Measurements from ENCODE around the gene RFX5.
"Not testable (repeated sequence)": the region's sequence is repeated elsewhere in the genome, so short reads cannot be mapped to it uniquely, and the experiment has no call there.

RFX5 gene

GRCh38 chr1:151346769-151347522 is at the start of gene RFX5:
Gene RFX5 (minus strand): TSS chr1:151347252. CDS start chr1:151346320, 932 bp downstream.
- Histone ChIP-seq H3K4me3 (ENCODE audit: low read length) (peak within 1 kb of the TSS; percentile 87), H3K36me3 (ENCODE audit: control insufficient read depth, low read depth, low read length) (peaks cover 32% of the 10 kb centered on the region), H3K27ac (ENCODE audit: low read length) (peak within 1 kb of the TSS; percentile 98), H3K9ac (ENCODE audit: low read length) (peak within 1 kb of the TSS; percentile 89), H3K27me3 (ENCODE audit: control insufficient read depth, insufficient read depth, low read length) (no peaks in the 10 kb centered on the region), H3K9me3 (ENCODE audit: control insufficient read depth, low read depth, low read length) (peaks cover 3% of the 10 kb centered on the region), H3K4me1 (ENCODE audit: control insufficient read depth, low read depth, low read length) (peaks cover 13% of the 10 kb centered on the region)

- H3K27me3 ChIP-seq (ENCODE audit: control insufficient read depth, insufficient read depth, low read length); H3K9ac ChIP-seq (ENCODE audit: low read length); H3K27ac ChIP-seq (ENCODE audit: low read length); H3K9me3 ChIP-seq (ENCODE audit: control insufficient read depth, low read depth, low read length); H3K4me3 ChIP-seq (ENCODE audit: low read length); H3K4me1 ChIP-seq (ENCODE audit: control insufficient read depth, low read depth, low read length): not testable (repeated sequence)
- peaks cover 10% of the 10 kb centered on the region for H3K36me3 ChIP-seq (ENCODE audit: control insufficient read depth, low read depth, low read length)
Observed at GRCh38 chr1:151396265-151396664, 49.2 kb upstream of the RFX5 start.

- no peaks in the 10 kb centered on the region for H3K36me3 ChIP-seq (ENCODE audit: control insufficient read depth, low read depth, low read length)
- H3K9me3 ChIP-seq (ENCODE audit: control insufficient read depth, low read depth, low read length): no peaks in the 10 kb centered on the region
- no peak overlapping the region for H3K27ac ChIP-seq (ENCODE audit: low read length)
- no peaks in the 10 kb centered on the region for H3K4me1 ChIP-seq (ENCODE audit: control insufficient read depth, low read depth, low read length)
- no peak overlapping the region for H3K9ac ChIP-seq (ENCODE audit: low read length)
- no peak overlapping the region for H3K4me3 ChIP-seq (ENCODE audit: low read length)
- H3K27me3 ChIP-seq (ENCODE audit: control insufficient read depth, insufficient read depth, low read length): no peaks in the 10 kb centered on the region
Observed at GRCh38 chr1:151393583-151393982, 46.5 kb upstream of the RFX5 start.

GRCh38 chr1:151391079-151391563 is 44.1 kb upstream of the RFX5 start:
- no peaks in the 10 kb centered on the region for H3K4me1 ChIP-seq (ENCODE audit: control insufficient read depth, low read depth, low read length)
- H3K9ac ChIP-seq (ENCODE audit: low read length): no peak overlapping the region
- no peaks in the 10 kb centered on the region for H3K27me3 ChIP-seq (ENCODE audit: control insufficient read depth, insufficient read depth, low read length)
- no peak overlapping the region for H3K4me3 ChIP-seq (ENCODE audit: low read length)
- no peaks in the 10 kb centered on the region for H3K9me3 ChIP-seq (ENCODE audit: control insufficient read depth, low read depth, low read length)
- H3K27ac ChIP-seq (ENCODE audit: low read length): no peak overlapping the region
- no peaks in the 10 kb centered on the region for H3K36me3 ChIP-seq (ENCODE audit: control insufficient read depth, low read depth, low read length)

GRCh38 chr1:151390221-151391078 is 43.4 kb upstream of the RFX5 start:
- H3K9me3 ChIP-seq (ENCODE audit: control insufficient read depth, low read depth, low read length); H3K4me1 ChIP-seq (ENCODE audit: control insufficient read depth, low read depth, low read length); H3K4me3 ChIP-seq (ENCODE audit: low read length); H3K9ac ChIP-seq (ENCODE audit: low read length); H3K27me3 ChIP-seq (ENCODE audit: control insufficient read depth, insufficient read depth, low read length); H3K27ac ChIP-seq (ENCODE audit: low read length); H3K36me3 ChIP-seq (ENCODE audit: control insufficient read depth, low read depth, low read length): not testable (repeated sequence)

GRCh38 chr1:151386002-151386401 is 39.0 kb upstream of the RFX5 start:
- no peaks in the 10 kb centered on the region for H3K4me1 ChIP-seq (ENCODE audit: control insufficient read depth, low read depth, low read length)
- no peaks in the 10 kb centered on the region for H3K36me3 ChIP-seq (ENCODE audit: control insufficient read depth, low read depth, low read length)
- H3K4me3 ChIP-seq (ENCODE audit: low read length): no peak overlapping the region
- no peaks in the 10 kb centered on the region for H3K9me3 ChIP-seq (ENCODE audit: control insufficient read depth, low read depth, low read length)
- no peaks in the 10 kb centered on the region for H3K27me3 ChIP-seq (ENCODE audit: control insufficient read depth, insufficient read depth, low read length)
- H3K9ac ChIP-seq (ENCODE audit: low read length): no peak overlapping the region
- H3K27ac ChIP-seq (ENCODE audit: low read length): no peak overlapping the region

- H3K4me1 ChIP-seq (ENCODE audit: control insufficient read depth, low read depth, low read length): no peaks in the 10 kb centered on the region
- no peak overlapping the region for H3K27ac ChIP-seq (ENCODE audit: low read length)
- no peak overlapping the region for H3K4me3 ChIP-seq (ENCODE audit: low read length)
- no peaks in the 10 kb centered on the region for H3K9me3 ChIP-seq (ENCODE audit: control insufficient read depth, low read depth, low read length)
- no peaks in the 10 kb centered on the region for H3K27me3 ChIP-seq (ENCODE audit: control insufficient read depth, insufficient read depth, low read length)
- no peaks in the 10 kb centered on the region for H3K36me3 ChIP-seq (ENCODE audit: control insufficient read depth, low read depth, low read length)
- no peak overlapping the region for H3K9ac ChIP-seq (ENCODE audit: low read length)
Observed at GRCh38 chr1:151384584-151384983, 37.5 kb upstream of the RFX5 start.

- Histone ChIP-seq H3K4me3 (ENCODE audit: low read length) (no peak overlapping the region), H3K4me1 (ENCODE audit: control insufficient read depth, low read depth, low read length) (peaks cover 2% of the 10 kb centered on the region), H3K9me3 (ENCODE audit: control insufficient read depth, low read depth, low read length) (no peaks in the 10 kb centered on the region), H3K36me3 (ENCODE audit: control insufficient read depth, low read depth, low read length) (no peaks in the 10 kb centered on the region), H3K27me3 (ENCODE audit: control insufficient read depth, insufficient read depth, low read length) (no peaks in the 10 kb centered on the region), H3K27ac (ENCODE audit: low read length) (no peak overlapping the region), H3K9ac (ENCODE audit: low read length) (no peak overlapping the region)
Observed at GRCh38 chr1:151377150-151377884, 30.3 kb upstream of the RFX5 start.

GRCh38 chr1:151373196-151373595 is 26.1 kb upstream of the RFX5 start:
- no peaks in the 10 kb centered on the region for H3K27me3 ChIP-seq (ENCODE audit: control insufficient read depth, insufficient read depth, low read length)
- H3K9ac ChIP-seq (ENCODE audit: low read length): no peak overlapping the region
- no peak overlapping the region for H3K4me3 ChIP-seq (ENCODE audit: low read length)
- H3K36me3 ChIP-seq (ENCODE audit: control insufficient read depth, low read depth, low read length): no peaks in the 10 kb centered on the region
- H3K9me3 ChIP-seq (ENCODE audit: control insufficient read depth, low read depth, low read length): no peaks in the 10 kb centered on the region
- H3K4me1 ChIP-seq (ENCODE audit: control insufficient read depth, low read depth, low read length): peaks cover 9% of the 10 kb centered on the region
- H3K27ac ChIP-seq (ENCODE audit: low read length): no peak overlapping the region

- H3K9ac ChIP-seq (ENCODE audit: low read length): peak within 1 kb of the TSS; percentile 52
- peaks cover 9% of the 10 kb centered on the region for H3K4me1 ChIP-seq (ENCODE audit: control insufficient read depth, low read depth, low read length)
- H3K4me3 ChIP-seq (ENCODE audit: low read length): peak within 1 kb of the TSS; percentile 70
- H3K27me3 ChIP-seq (ENCODE audit: control insufficient read depth, insufficient read depth, low read length): no peaks in the 10 kb centered on the region
- H3K27ac ChIP-seq (ENCODE audit: low read length): peak within 1 kb of the TSS; percentile 55
- H3K9me3 ChIP-seq (ENCODE audit: control insufficient read depth, low read depth, low read length): no peaks in the 10 kb centered on the region
- no peaks in the 10 kb centered on the region for H3K36me3 ChIP-seq (ENCODE audit: control insufficient read depth, low read depth, low read length)
Observed at GRCh38 chr1:151372058-151372934, 25.2 kb upstream of the RFX5 start, which contains the start of gene SELENBP1. Gene SELENBP1 (minus strand): TSS chr1:151372705. CDS start chr1:151372641, 64 bp downstream.
